ENCODE results near the gene TBXAS1. TPM values are rescaled to one million over a fixed set of nuclear protein-coding genes. Genes with fewer than 3 reads are reported as not detected.
A peak's percentile ranks its signal among the peaks of the same experiment; 100 is the strongest.

Gene TBXAS1
- total and polyA plus RNA-seq, 2 experiments from 2014 or later = 1.3 TPM; not detected in 1

GRCh38 chr7:139915268-139915863 lies 86.3 kb downstream of the TBXAS1 start:
- H3K36me3 Mint-ChIP-seq (ENCODE audit: low read depth) = no peaks in the 10 kb centered on the region
- H3K36me3 ChIP-seq (ENCODE audit: insufficient read depth) = no peaks in the 10 kb centered on the region
- no peak for ATAC-seq
- H4K20me1 ChIP-seq (replicated peaks; ENCODE audit: insufficient read depth) = no peaks in the 10 kb centered on the region
- H3K4me3 ChIP-seq = no peak overlapping the region
- peaks cover 2% of the 10 kb centered on the region for H3K27me3 Mint-ChIP-seq (ENCODE audit: insufficient read depth, low read depth, poor library complexity)
- H3K27ac Mint-ChIP-seq = no peak overlapping the region
- no peak for DNase-seq (ENCODE audit: low spot score)
- no peaks in the 10 kb centered on the region for H3F3A ChIP-seq (replicated peaks; ENCODE audit: low read depth)
- peaks cover 5% of the 10 kb centered on the region; the same call in 1 of the 2 replicates for H3K9me2 ChIP-seq (ENCODE audit: insufficient read depth)
- no peak overlapping the region for H3K4me2 ChIP-seq
- TF ChIP-seq NANOG (IDR thresholded peaks at IDR 0.05; ENCODE audit: borderline replicate concordance) = no peak
- no peak for TF ChIP-seq ETS1 (IDR thresholded peaks at IDR 0.05)
- TF ChIP-seq EZH2phosphoT487 (IDR thresholded peaks at IDR 0.05; ENCODE audit: unreplicated experiment) = no peak
- no peak for TF ChIP-seq ZNF331 (CRISPR knock-in tag; IDR thresholded peaks at IDR 0.05; ENCODE audit: low read depth)
- TF ChIP-seq REST (IDR thresholded peaks at IDR 0.05; ENCODE audit: unreplicated experiment) = no peak
- no peak for TF ChIP-seq CREB1 (CRISPR knock-in tag; IDR thresholded peaks at IDR 0.05; ENCODE audit: low read depth)
- TF ChIP-seq ZNF114 (CRISPR knock-in tag; IDR thresholded peaks at IDR 0.05) = no peak
- no peak for TF ChIP-seq POLR2AphosphoS5 (IDR thresholded peaks at IDR 0.05; ENCODE audit: low read depth)
- TF ChIP-seq EZH2 (IDR thresholded peaks at IDR 0.05; ENCODE audit: low read depth, unreplicated experiment) = no peak
- TF ChIP-seq CTCF (conservative IDR thresholded peaks at IDR 0.05; ENCODE audit: low read depth in 2 of 2) = no peak
- TF ChIP-seq STAT1 (IDR thresholded peaks at IDR 0.05; ENCODE audit: unreplicated experiment) = no peak
- H3K27me3 ChIP-seq (ENCODE audit: insufficient read depth) = no peaks in the 10 kb centered on the region
- 0 out of 3 replicates have a peak, but pooled peaks cover 2% of the 10 kb centered on the region for H3K4me1 Mint-ChIP-seq
- no peaks in the 10 kb centered on the region for H3K9me3 Mint-ChIP-seq
- no peaks in the 10 kb centered on the region for H3K79me2 ChIP-seq (replicated peaks; ENCODE audit: insufficient read depth)
- no peaks in the 10 kb centered on the region for H3K4me1 ChIP-seq (ENCODE audit: insufficient read depth)
- H2AFZ ChIP-seq = peak overlapping the region; percentile 32; the same call in 1 of the 2 replicates
- H3K4me3 Mint-ChIP-seq = no peak overlapping the region
- H3K27ac ChIP-seq (ENCODE audit: low read depth) = no peak overlapping the region
